Heart right ventricle (tissue), 16 donors: ENCODE data around the gene GPD1L. TPM values are rescaled to one million over a fixed set of nuclear protein-coding genes. Genes with fewer than 3 reads are reported as not detected.

Source experiments
- ATAC-seq, 8 donors: fragments of 200-7000 bp; cut with Tn5 transposase; one replicate each; pipeline ENCODE4 v1.9.1; 2020; ENCODE audit warnings: mild to moderate bottlenecking in 8 of 8, moderate library complexity in 8 of 8, moderate number of reproducible peaks in 1 of 8
- DNase-seq, 2 donors: peaks; one replicate each; pipeline ENCODE4 v3.0.0-alpha.2; 2020
- H3K27ac ChIP-seq, 10 donors: fragments of 200-600 bp; sonication (generic) in 2 of 10; one replicate each; pipeline versions ENCODE4 v1.5.0 to v1.8.0; 2020 to 2022; ENCODE audit warnings: mild to moderate bottlenecking in 3 of 10
- H3K27me3 ChIP-seq, 7 donors: fragments of 200-600 bp; one replicate each; pipeline ENCODE4 v1.8.0; 2021 to 2022; ENCODE audit warnings: mild to moderate bottlenecking in 2 of 7
- H3K36me3 ChIP-seq, 9 donors: fragments of 200-600 bp; sonication (generic) in 1 of 9; one replicate each; pipeline versions ENCODE4 v1.5.0 to v1.8.0; 2020 to 2022; ENCODE audit warnings: mild to moderate bottlenecking in 2 of 9
- H3K4me1 ChIP-seq, 9 donors: fragments of 200-600 bp; sonication (generic) in 1 of 9; one replicate each; pipeline versions ENCODE4 v1.5.0 to v1.8.0; 2020 to 2022; ENCODE audit warnings: mild to moderate bottlenecking in 4 of 9
- H3K4me3 ChIP-seq, 10 donors: fragments of 200-600 bp; sonication (generic) in 2 of 10; one replicate each; pipeline versions ENCODE4 v1.5.0 to v1.8.0; 2020 to 2022; ENCODE audit warnings: mild to moderate bottlenecking in 7 of 10, moderate library complexity in 2 of 10
- H3K9me3 ChIP-seq, 11 donors: fragments of 200-600 bp in 10 of 11; sonication (generic) in 2 of 11; one replicate each; pipeline versions ENCODE4 v1.5.0 to v1.8.0; 2013 to 2022; ENCODE audit warnings: mild to moderate bottlenecking in 2 of 11, control low read depth in 1 of 11, moderate library complexity in 1 of 11
- CTCF ChIP-seq, 9 donors: fragments of 200-600 bp; sonication (generic) in 2 of 9; IDR thresholded peaks; one replicate each; pipeline versions ENCODE4 v1.5.0 to v1.8.0; 2021 to 2022; ENCODE audit warnings: antibody characterized with exemption in 9 of 9, mild to moderate bottlenecking in 5 of 9, moderate library complexity in 1 of 9
- WGBS, 2 donors: extraction: QIAGEN DNeasy Blood & Tissue Kit; methylation state at CpG; one replicate each; pipeline ENCODE4 v1.1.7; 2013; ENCODE audit warnings: inconsistent platforms in 1 of 2; 5-methylcytosine and 5-hydroxymethylcytosine counted together
- intact Hi-C, 10 donors: fragments of 100-400 bp; cut with DNase I; formaldehyde crosslinking; loops; one replicate each; pipeline versions ENCODE4 v1.11.1 to v1.14.2; 2022
- polyA plus RNA-seq, 2 donors: library from polyadenylated mRNA; stranded (reverse); fragments of 200-250 nt; gene quantifications; one replicate each; pipeline ENCODE4 v1.2.3, GENCODE V29; 2013
- total RNA-seq, 10 donors: library from RNA; stranded (reverse); fragmentation: NEBNext Ultra II Directional in 3 of 10; extraction: Animal tissue kit (Norgen Biotek cat#: 25700) in 3 of 10; gene quantifications; one replicate each; pipeline versions ENCODE4 v1.2.1 to v1.2.4, GENCODE V29; 2021 to 2023
- donor health status: Arrhythmogenic right ventricular cardiomyopathy.
- donor health status: ischemic (EF 13 %, LVEDD 7.1; RV severe dilation, severe dysfunction).
- donor health status: healthy with polysubstance abuse.
- donor health status: DM: no; HTN: yes; CAD: no.
- donor health status: DM: no; HTN: no; CAD: no.
- donor health status: ischemic (EF 25% LVEDD 6.9; RV normal size, moderate dysfunction).
- donor health status: ischemic (EF 25% LVEDD 5.7; RV mildly dilated, moderate dysfunction).
- donor health status: healthy.
- donor health status: DM: yes; HTN: yes; CAD: no.
- donor health status: Ischemic cardiomyopathy.
- donor health status: ischemic (EF 35%, LVEDD 5.7; RV mildly dilated, moderate dysfunction).
- donor health status: nonischemic (EF 11% LVEDD 7.7; RV severe dilation, severe dysfunction).
- donor health status: DM: yes; HTN: yes; CAD: no.
- donor health status: PGD.
- donor health status: ischemic (EF 29% LVEDD 5.4; RV normal size, mild dysfunction).
- donor health status: nonischemic (EF 23%, LVEDD 6.1; RV moderate dilation, normal function).

GPD1L gene
- total and polyA plus RNA-seq, 12 donors, result 71.0 to 349 (median 177) TPM

GRCh38 chr3:32076566-32076965, 29.9 kb upstream of the GPD1L start:
- DNase-seq, result no peak
- WGBS, 2 donors, result 88 to 95% methylated on average over 3 of the region's 3 CpGs
- Histone ChIP-seq H3K36me3 (no peaks in the 10 kb centered on the region), H3K27ac (peak overlapping the region in 3 of 10 donors; percentile 45 to 72 (median 55)), H3K4me1 (peaks cover 0 to 19% (median 4%) of the 10 kb centered on the region in 9 donors), H3K27me3 (no peaks in the 10 kb centered on the region), H3K9me3 (peaks cover 0 to 7% (median 0%) of the 10 kb centered on the region in 11 donors), H3K4me3 (no peak overlapping the region)
- no peak for ATAC-seq
- intact Hi-C loops, result no loop called here
- TF ChIP-seq CTCF (IDR thresholded peaks at IDR 0.05), result no peak

- H3K27ac ChIP-seq, result peak overlapping the region in 7 of 10 donors; percentile 16 to 72 (median 42)
- intact Hi-C loops, result no loop called here
- ATAC-seq, result peak; percentile 39 to 94 (median 72)
- DNase-seq, result peak in 1 of 2 donors; percentile 39
- no peaks in the 10 kb centered on the region for H3K9me3 ChIP-seq
- peak in 3 of 9 donors; percentile 15 to 38 (median 23) for TF ChIP-seq CTCF (IDR thresholded peaks at IDR 0.05)
- peak overlapping the region in 5 of 10 donors; percentile 5 to 25 (median 21) for H3K4me3 ChIP-seq
- no peaks in the 10 kb centered on the region for H3K27me3 ChIP-seq
- no peaks in the 10 kb centered on the region for H3K36me3 ChIP-seq
- WGBS, 2 donors, result 55 to 60% methylated on average over 14 of the region's 14 CpGs
- H3K4me1 ChIP-seq, result peaks cover 0 to 24% (median 4%) of the 10 kb centered on the region in 9 donors
These were observed 28.9 kb upstream of the GPD1L start for GRCh38 chr3:32077260-32078084.

GRCh38 chr3:32078085-32078634, 28.3 kb upstream of the GPD1L start:
- H3K4me3 ChIP-seq, result peak overlapping the region in 4 of 10 donors; percentile 5 to 25 (median 22)
- intact Hi-C loops, result no loop called here
- WGBS, 2 donors, result 79 to 85% methylated on average over 3 of the region's 3 CpGs
- DNase-seq (no peak), ATAC-seq (peak in 1 of 8 donors; percentile 34)
- H3K36me3 ChIP-seq, result no peaks in the 10 kb centered on the region
- H3K27ac ChIP-seq, result peak overlapping the region in 7 of 10 donors; percentile 16 to 72 (median 42)
- no peaks in the 10 kb centered on the region for H3K27me3 ChIP-seq
- no peaks in the 10 kb centered on the region for H3K9me3 ChIP-seq
- H3K4me1 ChIP-seq, result peaks cover 0 to 31% (median 6%) of the 10 kb centered on the region in 9 donors
- no peak for TF ChIP-seq CTCF (IDR thresholded peaks at IDR 0.05)

GRCh38 chr3:32078864-32079263, 27.6 kb upstream of the GPD1L start:
- Histone ChIP-seq H3K4me3 (no peak overlapping the region), H3K27me3 (no peaks in the 10 kb centered on the region), H3K36me3 (no peaks in the 10 kb centered on the region), H3K27ac (peak overlapping the region in 2 of 10 donors; percentile 0 to 72), H3K9me3 (no peaks in the 10 kb centered on the region), H3K4me1 (peaks cover 0 to 38% (median 6%) of the 10 kb centered on the region in 9 donors)
- DNase-seq (no peak), ATAC-seq (no peak)
- intact Hi-C loops, result no loop called here
- TF ChIP-seq CTCF (IDR thresholded peaks at IDR 0.05), result no peak
